Omental fat pad (tissue), 4 donors: Measurements from ENCODE around the gene TAF1B. TPM values are rescaled to one million over a fixed set of nuclear protein-coding genes. Genes with fewer than 3 reads are reported as not detected.

Experiments
- ATAC-seq: fragments of 150-250 bp; one replicate; pipeline ENCODE4 v1.9.1; 2016; ENCODE audit warnings: mild to moderate bottlenecking, moderate library complexity; ENCODE audit not compliant: low FRiP score
- DNase-seq: peaks from one replicate; pipeline ENCODE4 v3.0.0-alpha.2; 2019; ENCODE audit warnings: low spot score
- total RNA-seq, 4 donors: library from RNA; depleted of rRNA; stranded (reverse); fragments of >200 nt; gene quantifications; one replicate each; pipeline ENCODE4 v1.1.0, GENCODE V29; 2016
- TF ChIP-seq, protein P1 (sequence below), 3 donors: fragments of 450-650 bp; IDR thresholded peaks; one replicate each; pipeline ENCODE4 v1.5.1; 2016 to 2017; ENCODE audit warnings: antibody characterized with exemption in 3 of 3, mild to moderate bottlenecking in 3 of 3, moderate library complexity in 2 of 3

Gene TAF1B
- total RNA-seq, 4 donors from 2014 or later, result 16.1 to 21.1 (median 19.1) TPM

DNA sequence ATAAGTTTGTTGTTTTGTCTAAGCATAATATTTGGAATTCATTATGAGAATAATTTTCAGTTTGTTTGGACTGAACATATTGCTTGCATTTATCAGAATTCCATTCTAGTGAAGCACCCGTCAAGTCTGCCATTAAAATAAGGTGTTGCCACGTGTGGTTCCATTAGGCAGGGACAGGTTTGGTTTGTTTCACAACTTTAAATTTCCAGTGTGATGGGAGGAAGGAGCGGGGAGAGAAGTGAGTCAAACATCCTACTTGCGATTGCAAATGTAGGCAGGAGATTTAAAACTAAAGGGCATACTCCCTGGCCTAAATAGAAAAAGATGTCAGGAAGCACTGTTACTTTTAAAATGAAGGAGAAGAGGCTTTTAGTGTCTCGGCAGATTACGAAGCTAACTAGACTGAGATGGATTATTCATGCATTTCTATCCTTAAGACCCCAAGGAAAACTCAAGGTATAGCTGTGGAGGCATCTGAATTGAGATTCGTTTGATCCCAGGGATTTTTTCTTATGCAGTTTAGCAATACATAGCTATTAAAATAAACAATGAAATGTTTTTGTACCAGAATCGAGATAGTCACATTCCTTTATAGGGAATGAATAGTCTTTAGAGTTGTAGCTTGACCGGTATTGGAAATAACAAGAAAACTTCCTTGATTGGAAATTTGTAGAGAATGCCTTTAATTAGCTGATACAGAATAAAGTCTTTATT lies 128.0 kb downstream of the TAF1B start:
- no peak for ATAC-seq
- TF ChIP-seq, protein P1, sequence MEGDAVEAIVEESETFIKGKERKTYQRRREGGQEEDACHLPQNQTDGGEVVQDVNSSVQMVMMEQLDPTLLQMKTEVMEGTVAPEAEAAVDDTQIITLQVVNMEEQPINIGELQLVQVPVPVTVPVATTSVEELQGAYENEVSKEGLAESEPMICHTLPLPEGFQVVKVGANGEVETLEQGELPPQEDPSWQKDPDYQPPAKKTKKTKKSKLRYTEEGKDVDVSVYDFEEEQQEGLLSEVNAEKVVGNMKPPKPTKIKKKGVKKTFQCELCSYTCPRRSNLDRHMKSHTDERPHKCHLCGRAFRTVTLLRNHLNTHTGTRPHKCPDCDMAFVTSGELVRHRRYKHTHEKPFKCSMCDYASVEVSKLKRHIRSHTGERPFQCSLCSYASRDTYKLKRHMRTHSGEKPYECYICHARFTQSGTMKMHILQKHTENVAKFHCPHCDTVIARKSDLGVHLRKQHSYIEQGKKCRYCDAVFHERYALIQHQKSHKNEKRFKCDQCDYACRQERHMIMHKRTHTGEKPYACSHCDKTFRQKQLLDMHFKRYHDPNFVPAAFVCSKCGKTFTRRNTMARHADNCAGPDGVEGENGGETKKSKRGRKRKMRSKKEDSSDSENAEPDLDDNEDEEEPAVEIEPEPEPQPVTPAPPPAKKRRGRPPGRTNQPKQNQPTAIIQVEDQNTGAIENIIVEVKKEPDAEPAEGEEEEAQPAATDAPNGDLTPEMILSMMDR (IDR thresholded peaks at IDR 0.05), result no peak
- no peak for DNase-seq

DNA sequence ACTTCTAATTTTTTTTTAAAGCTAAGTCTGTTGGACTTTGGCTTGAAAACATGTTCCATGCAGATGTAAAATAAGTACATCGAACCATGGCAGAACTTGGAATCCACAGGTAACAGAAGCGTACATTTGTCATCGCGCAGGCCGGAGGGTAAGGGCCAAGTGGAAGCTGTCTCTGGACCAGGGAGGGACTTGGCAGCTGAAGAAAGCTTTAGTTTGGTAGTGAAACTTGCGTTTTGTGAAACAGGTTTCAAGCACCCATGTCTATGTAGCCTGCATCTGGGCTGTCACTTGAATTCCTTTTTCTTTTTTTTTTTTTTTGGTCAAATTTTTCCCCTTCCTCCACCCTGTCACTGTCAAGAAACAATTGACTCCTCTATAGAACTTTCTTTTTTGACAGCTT lies 128.6 kb downstream of the TAF1B start:
- no peak for DNase-seq
- TF ChIP-seq, protein P1 (IDR thresholded peaks at IDR 0.05), result no peak
- no peak for ATAC-seq

DNA sequence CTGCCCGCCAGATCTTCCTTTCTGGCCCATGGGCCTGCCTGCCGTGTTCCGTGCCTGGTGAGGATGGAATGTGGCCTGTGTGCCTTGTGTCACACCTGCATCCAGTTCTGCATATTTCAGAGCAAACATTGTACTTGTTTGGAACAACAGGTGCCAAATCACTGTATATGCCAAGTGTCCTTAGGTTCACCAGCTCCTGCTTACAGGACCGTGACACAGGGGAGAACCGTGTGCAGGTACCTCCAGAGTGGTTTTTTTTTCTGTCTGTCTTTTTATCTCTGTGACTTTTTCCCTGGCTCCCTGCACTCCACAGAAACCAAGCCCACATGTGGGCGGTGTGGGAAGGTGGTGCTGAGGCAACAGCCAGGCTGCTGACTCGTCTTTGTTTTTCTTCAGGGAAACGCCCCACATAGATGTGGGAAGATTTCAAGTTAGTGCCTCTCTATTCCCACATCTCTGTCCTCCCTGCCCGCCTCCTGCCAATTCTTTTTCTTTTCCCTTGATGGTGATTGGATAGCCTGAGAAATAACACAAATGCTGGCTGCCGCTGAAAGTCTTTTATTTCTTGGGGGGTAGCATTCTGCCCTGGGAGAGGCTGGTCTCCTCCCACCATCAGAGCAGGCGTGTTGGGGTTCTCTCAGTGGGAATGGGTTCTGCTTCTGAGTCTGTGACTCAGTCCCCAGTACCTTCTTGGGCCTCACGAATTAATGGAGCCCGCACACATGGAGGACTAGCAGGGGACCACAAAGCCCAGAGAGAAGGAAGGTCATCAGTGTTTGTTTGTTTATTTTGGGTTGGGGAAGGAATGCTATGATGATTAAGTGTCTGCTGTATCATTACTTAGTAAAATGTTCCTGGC lies 129.6 kb downstream of the TAF1B start:
- no peak for DNase-seq
- peak; percentile 76 for ATAC-seq

DNA sequence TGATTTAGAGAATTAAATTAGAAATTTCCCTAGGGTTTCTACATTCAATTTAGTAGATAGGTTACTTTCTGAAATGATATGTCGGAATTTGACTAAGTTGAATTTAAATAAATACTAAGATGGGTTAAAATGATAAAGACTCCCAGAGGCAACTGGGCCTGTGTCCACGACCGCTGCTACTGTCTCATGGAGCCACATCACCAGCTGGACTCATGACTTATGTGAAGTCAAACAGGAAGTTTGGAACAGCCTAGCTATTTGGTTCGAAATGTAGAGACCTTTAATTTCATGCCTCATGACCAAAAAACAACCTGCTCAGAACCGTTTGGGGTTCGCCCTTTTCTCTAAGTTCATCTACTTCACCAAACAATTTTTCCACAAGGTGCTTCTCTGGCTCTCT lies 130.4 kb downstream of the TAF1B start:
- no peak for DNase-seq
- TF ChIP-seq, protein P1 (IDR thresholded peaks at IDR 0.05), result no peak
- no peak for ATAC-seq

More for the DNA sequence above, 129.6 kb downstream of the TAF1B start:
- TF ChIP-seq, protein P1 (IDR thresholded peaks at IDR 0.05), result no peak

DNA sequence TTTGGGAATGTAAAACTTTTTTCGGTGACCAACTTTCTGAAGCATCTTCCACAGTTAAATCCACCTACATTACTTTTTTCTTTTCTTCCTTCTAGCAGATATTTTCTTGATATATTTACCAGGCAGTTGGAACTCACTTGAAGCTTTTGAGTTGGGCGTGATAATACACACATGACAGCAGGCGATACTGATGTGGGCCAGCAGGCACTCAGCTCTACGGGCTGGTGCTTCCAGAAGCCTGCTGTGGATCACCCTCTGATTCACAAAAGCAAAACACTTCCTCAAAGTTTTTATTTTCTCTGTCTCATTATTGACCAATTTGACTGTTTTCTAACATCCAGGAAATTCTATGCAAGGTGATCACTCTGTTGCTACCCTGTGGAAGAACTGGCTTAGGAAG lies 131.1 kb downstream of the TAF1B start:
- ATAC-seq (no peak), DNase-seq (no peak)
- TF ChIP-seq, protein P1 (IDR thresholded peaks at IDR 0.05), result no peak

DNA sequence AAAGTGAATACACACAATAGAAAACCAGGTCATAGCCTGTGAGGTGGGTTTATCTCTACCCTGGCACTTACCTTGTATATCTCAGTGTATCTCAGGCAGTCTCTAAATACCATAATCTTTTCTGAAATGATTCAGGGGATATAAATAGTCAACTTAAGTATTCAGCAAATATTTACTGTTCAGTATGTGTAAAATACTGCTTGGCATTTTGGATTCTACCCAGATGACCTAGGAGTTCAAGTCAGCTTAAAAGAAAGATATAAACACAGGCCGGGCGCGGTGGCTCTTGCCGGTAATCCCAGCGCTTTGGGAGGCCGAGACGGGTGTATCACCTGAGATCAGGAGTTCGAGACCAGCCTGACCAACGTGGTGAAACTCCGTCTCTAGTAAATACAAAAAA lies 132.1 kb downstream of the TAF1B start:
- no peak for DNase-seq
- no peak for ATAC-seq
- TF ChIP-seq, protein P1 (IDR thresholded peaks at IDR 0.05), result no peak
